ENCODE measurements around the gene MGLL. TPM values are rescaled to one million over a fixed set of nuclear protein-coding genes. Genes with fewer than 3 reads are reported as not detected.

MGLL gene
- total RNA-seq, 1 donor = 18.1 TPM

- Histone ChIP-seq H3K36me3 (ENCODE audit: insufficient read depth, low read length) (no peaks in the 10 kb centered on the region), H3K4me3 (ENCODE audit: insufficient read depth, low read length) (no peak overlapping the region), H3K4me2 (ENCODE audit: insufficient read depth, low read length) (no peak overlapping the region), H3K4me1 (ENCODE audit: insufficient read depth, low read length) (peaks cover 57% of the 10 kb centered on the region), H3K9me3 (ENCODE audit: low read depth, low read length) (no peaks in the 10 kb centered on the region), H3K27ac (ENCODE audit: low read depth, low read length) (no peak overlapping the region), H3K79me2 (ENCODE audit: insufficient read depth, low read length) (peaks cover 19% of the 10 kb centered on the region), H2AFZ (ENCODE audit: low read length) (no peak overlapping the region), H4K20me1 (ENCODE audit: insufficient read depth, low read length) (peaks cover 14% of the 10 kb centered on the region), H3K27me3 (ENCODE audit: insufficient read depth, low read length) (no peaks in the 10 kb centered on the region)
- DNase-seq (ENCODE audit: insufficient read length, low spot score, missing footprints) = no peak
- no peak for TF ChIP-seq CTCF (IDR thresholded peaks at IDR 0.05; ENCODE audit: extremely low read depth, low read depth, low read length)
Observed at GRCh38 chr3:127738192-127738840, 84.0 kb downstream of the MGLL start.

GRCh38 chr3:127736801-127737539 lies 85.3 kb downstream of the MGLL start:
- no peak for DNase-seq (ENCODE audit: insufficient read length, low spot score, missing footprints)
- no peak overlapping the region for H3K4me2 ChIP-seq (ENCODE audit: insufficient read depth, low read length)
- no peaks in the 10 kb centered on the region for H3K36me3 ChIP-seq (ENCODE audit: insufficient read depth, low read length)
- H3K27me3 ChIP-seq (ENCODE audit: insufficient read depth, low read length) = no peaks in the 10 kb centered on the region
- H3K27ac ChIP-seq (ENCODE audit: low read depth, low read length) = no peak overlapping the region
- H3K79me2 ChIP-seq (ENCODE audit: insufficient read depth, low read length) = peaks cover 25% of the 10 kb centered on the region
- no peak overlapping the region for H3K4me3 ChIP-seq (ENCODE audit: insufficient read depth, low read length)
- peaks cover 57% of the 10 kb centered on the region for H3K4me1 ChIP-seq (ENCODE audit: insufficient read depth, low read length)
- TF ChIP-seq CTCF (IDR thresholded peaks at IDR 0.05; ENCODE audit: extremely low read depth, low read depth, low read length) = no peak
- H3K9me3 ChIP-seq (ENCODE audit: low read depth, low read length) = no peaks in the 10 kb centered on the region
- H4K20me1 ChIP-seq (ENCODE audit: insufficient read depth, low read length) = peaks cover 14% of the 10 kb centered on the region
- no peak overlapping the region for H2AFZ ChIP-seq (ENCODE audit: low read length)

GRCh38 chr3:127735767-127736693 lies 86.3 kb downstream of the MGLL start:
- peak; percentile 81 for DNase-seq (ENCODE audit: insufficient read length, low spot score, missing footprints)
- no peaks in the 10 kb centered on the region for H3K9me3 ChIP-seq (ENCODE audit: low read depth, low read length)
- no peak for TF ChIP-seq CTCF (IDR thresholded peaks at IDR 0.05; ENCODE audit: extremely low read depth, low read depth, low read length)
- H3K4me1 ChIP-seq (ENCODE audit: insufficient read depth, low read length) = peaks cover 57% of the 10 kb centered on the region
- H4K20me1 ChIP-seq (ENCODE audit: insufficient read depth, low read length) = peaks cover 14% of the 10 kb centered on the region
- H3K4me2 ChIP-seq (ENCODE audit: insufficient read depth, low read length) = peak overlapping the region; percentile 58
- H3K36me3 ChIP-seq (ENCODE audit: insufficient read depth, low read length) = no peaks in the 10 kb centered on the region
- H3K27ac ChIP-seq (ENCODE audit: low read depth, low read length) = peak overlapping the region; percentile 87
- H3K79me2 ChIP-seq (ENCODE audit: insufficient read depth, low read length) = peaks cover 21% of the 10 kb centered on the region
- H3K4me3 ChIP-seq (ENCODE audit: insufficient read depth, low read length) = peak overlapping the region; percentile 40
- H2AFZ ChIP-seq (ENCODE audit: low read length) = no peak overlapping the region
- no peaks in the 10 kb centered on the region for H3K27me3 ChIP-seq (ENCODE audit: insufficient read depth, low read length)
